Measurements from ENCODE around the gene VAC14.

VAC14 gene

GRCh38 chr16:70692873-70693671 is 107.9 kb downstream of the VAC14 start:
- DNase-seq (ENCODE audit: low read depth in 2 of 2), result no peak

GRCh38 chr16:70692130-70692872 is 108.7 kb downstream of the VAC14 start:
- no peak for DNase-seq (ENCODE audit: low read depth in 2 of 2)

- no peak for DNase-seq (ENCODE audit: low read depth in 2 of 2)
Measured at GRCh38 chr16:70691223-70692129, 109.5 kb downstream of the VAC14 start.

- DNase-seq (ENCODE audit: low read depth in 2 of 2), result no peak
Measured at GRCh38 chr16:70689970-70690891, 110.7 kb downstream of the VAC14 start.

- DNase-seq (ENCODE audit: low read depth in 2 of 2), result no peak
Measured at GRCh38 chr16:70689035-70689969, 111.7 kb downstream of the VAC14 start.

- no peak for DNase-seq (ENCODE audit: low read depth in 2 of 2)
Measured at GRCh38 chr16:70688246-70688742, 112.7 kb downstream of the VAC14 start.

GRCh38 chr16:70687671-70688245 is 113.2 kb downstream of the VAC14 start:
- no peak for DNase-seq (ENCODE audit: low read depth in 2 of 2)

GRCh38 chr16:70687102-70687511 is 113.9 kb downstream of the VAC14 start:
- DNase-seq (ENCODE audit: low read depth in 2 of 2), result no peak

- no peak for DNase-seq (ENCODE audit: low read depth in 2 of 2)
Measured at GRCh38 chr16:70686376-70687101, 114.4 kb downstream of the VAC14 start.

- no peak for DNase-seq (ENCODE audit: low read depth in 2 of 2)
Measured at GRCh38 chr16:70685938-70686375, 115.0 kb downstream of the VAC14 start, which contains the start of gene MTSS2. Gene MTSS2, minus strand, starts transcription at chr16:70686053. Its CDS starts 262 bp downstream, at chr16:70685791.

GRCh38 chr16:70685061-70685937 is 115.7 kb downstream of the VAC14 start:
- no peak for DNase-seq (ENCODE audit: low read depth in 2 of 2)

- no peak for DNase-seq (ENCODE audit: low read depth in 2 of 2)
Measured at GRCh38 chr16:70684146-70685060, 116.6 kb downstream of the VAC14 start.

- no peak for DNase-seq (ENCODE audit: low read depth in 2 of 2)
Measured at GRCh38 chr16:70683146-70683944, 117.6 kb downstream of the VAC14 start.

- DNase-seq (ENCODE audit: low read depth in 2 of 2), result no peak
Measured at GRCh38 chr16:70682239-70683145, 118.5 kb downstream of the VAC14 start.

Data from stimulated activated CD8-positive, alpha-beta memory T cell treated with anti-CD3 and anti-CD28 coated beads, Interleukin-2, amount 100 ng/mL, for 1 hour (primary cell).